Stimulated activated CD4-positive, alpha-beta T cell treated with anti-CD3 and anti-CD28 coated beads, Interleukin-2, amount 100 ng/mL, for 4 hours (primary cell): ENCODE measurements around the gene C5.
"Not testable (repeated sequence)": the region's sequence is repeated elsewhere in the genome, so short reads cannot be mapped to it uniquely, and the experiment has no call there.

Experiments
- DNase-seq: peaks from one replicate; pipeline ENCODE4 v3.0.0-alpha.2; 2020; ENCODE audit warnings: low read depth

The C5 gene

DNA sequence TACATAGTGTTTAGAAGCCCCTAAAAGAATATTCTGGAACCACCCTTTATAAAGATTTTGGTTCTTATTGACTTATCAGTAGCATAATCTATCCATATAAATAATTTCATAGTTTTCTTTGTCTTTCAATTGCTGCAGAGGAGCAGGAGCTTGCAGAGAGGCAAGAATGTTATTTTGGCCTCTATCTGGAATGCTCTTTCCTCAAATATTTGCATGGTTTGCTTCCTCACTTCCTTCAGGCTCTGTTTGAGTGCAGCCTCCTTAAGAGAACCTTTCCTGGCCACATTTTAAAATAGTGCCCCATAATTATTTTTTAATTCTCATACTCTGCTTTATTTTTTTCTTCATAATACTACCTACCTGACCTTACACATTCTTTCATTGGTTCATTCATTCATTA lies 1.5 kb downstream of the C5 start:
- no peak for DNase-seq

DNA sequence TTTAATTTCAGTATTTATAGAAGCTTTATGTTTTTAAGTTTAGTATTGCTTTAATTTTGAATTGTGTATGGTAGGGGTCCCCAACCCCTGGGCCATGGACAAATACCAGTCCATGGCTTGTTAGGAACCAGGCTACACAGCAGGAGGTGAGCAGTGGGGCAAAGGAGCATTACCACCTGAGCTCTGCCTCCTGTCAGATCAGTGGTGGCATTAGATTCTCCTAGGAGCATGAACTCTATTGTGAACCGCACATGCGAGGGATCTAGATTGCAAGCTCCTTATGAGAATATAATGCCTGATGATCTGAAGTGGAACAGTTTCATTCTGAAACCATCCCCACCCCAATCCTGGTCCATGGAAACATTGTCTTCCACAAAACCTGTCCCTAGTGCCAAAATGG lies 1.9 kb downstream of the C5 start:
- DNase-seq: no peak

GRCh38 chr9:121038804-121039203 lies 11.3 kb downstream of the C5 start:
- DNase-seq: no peak

DNA sequence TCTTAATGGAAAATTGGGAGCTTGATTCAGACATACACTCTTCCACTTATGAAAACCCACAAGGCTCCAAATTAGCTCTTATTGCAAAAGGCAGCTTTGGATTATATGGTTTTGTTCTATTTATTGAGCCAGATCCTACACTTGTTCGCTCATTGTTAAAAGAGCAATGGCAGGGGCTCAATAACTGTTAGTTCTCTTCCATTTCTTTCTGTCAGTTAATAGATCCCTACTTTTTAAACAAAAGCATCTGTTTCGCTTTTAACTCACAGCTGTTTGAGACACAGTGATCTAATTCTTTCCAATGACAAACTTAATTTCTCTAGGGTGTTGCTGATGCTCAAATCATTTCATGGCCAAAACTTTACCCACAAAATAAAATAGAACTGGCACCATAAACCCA lies 11.7 kb downstream of the C5 start:
- DNase-seq: no peak

- DNase-seq: not testable (repeated sequence)
These were observed 14.4 kb downstream of the C5 start for GRCh38 chr9:121035717-121036116.

DNA sequence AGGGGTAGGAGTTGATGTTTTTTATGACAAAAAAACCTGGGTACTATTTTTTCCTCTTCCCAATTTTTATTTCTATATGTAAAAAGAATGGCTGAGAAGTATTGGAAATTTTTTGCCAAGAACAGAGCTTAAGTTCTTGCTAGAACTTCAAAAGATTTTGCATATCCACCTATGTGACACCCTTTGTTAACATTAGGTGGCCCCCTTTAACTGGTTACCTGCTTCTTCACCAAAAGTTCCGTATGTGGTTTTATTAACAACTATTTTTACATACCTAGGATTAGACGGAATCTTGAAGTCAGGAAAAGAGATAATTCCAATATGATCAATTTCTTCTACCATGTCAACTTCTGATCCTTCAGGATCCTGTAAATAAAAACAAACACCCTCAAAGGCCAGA lies 15.5 kb downstream of the C5 start:
- no peak for DNase-seq

DNA sequence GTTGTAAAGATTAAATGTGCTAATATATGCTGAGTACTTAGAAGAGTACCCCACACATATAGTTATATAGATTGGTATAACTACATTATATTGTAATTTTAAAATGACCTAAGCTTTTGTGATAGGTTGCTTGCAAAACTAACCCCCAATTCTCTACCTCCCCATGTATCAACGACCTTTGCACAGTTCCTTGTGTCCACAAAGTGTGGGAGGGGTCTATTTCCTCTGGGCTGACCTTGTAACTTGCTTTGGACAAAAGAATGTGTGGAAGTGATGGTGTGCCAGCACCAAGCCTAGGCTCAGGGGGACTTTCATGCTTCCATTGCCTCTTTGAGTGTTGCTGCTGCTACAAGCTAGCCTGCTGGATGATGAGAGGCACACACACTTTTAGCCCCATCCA lies 20.6 kb downstream of the C5 start:
- DNase-seq: no peak

- not testable (repeated sequence) for DNase-seq
These were observed 21.8 kb downstream of the C5 start for GRCh38 chr9:121028285-121028684.

GRCh38 chr9:121026768-121027167 lies 23.3 kb downstream of the C5 start:
- DNase-seq: no peak

DNA sequence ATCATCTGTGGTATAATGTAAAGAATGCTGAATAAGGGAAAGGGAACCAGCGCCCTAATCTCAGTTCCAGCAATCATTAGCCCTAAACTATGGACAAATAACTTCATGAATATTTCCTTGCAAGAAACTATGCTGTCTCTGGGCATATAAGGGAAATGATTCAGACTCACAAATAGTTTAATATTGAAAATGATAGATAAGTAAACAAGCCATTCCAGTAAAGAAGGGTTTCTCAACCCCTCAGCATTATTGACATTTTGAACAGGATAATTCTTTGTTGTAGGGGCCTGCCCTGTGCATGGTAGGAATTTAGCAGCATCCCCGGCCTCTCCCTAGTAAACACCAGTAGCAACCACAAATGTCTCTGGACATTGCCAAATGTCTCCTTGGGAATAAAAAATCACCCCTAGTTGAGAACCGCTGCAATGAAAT lies 23.8 kb downstream of the C5 start:
- no peak for DNase-seq

- DNase-seq: no peak
These were observed 25.8 kb downstream of the C5 start for GRCh38 chr9:121024237-121024636.

DNA sequence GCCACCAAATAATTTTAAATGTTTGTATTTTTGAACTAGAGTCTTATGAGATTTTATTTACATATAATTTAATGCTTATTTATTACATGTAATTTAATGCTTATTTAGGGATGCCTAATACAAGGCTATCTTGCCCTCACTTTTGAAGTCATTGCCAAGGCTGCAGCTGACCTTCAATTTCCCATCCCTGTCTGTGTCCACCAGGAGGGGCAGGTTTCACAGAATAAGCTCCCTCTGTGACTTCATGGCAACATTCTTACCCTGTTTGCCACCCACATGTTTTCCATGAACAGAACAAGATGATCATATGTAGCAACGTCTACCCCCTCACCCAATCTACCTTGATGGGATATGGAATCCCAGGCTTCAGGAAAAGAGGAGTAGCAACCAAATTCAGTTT lies 27.0 kb downstream of the C5 start:
- no peak for DNase-seq

GRCh38 chr9:121021301-121021700 lies 28.8 kb downstream of the C5 start:
- no peak for DNase-seq

- no peak for DNase-seq
These were observed 30.8 kb downstream of the C5 start for GRCh38 chr9:121019273-121019672.

DNA sequence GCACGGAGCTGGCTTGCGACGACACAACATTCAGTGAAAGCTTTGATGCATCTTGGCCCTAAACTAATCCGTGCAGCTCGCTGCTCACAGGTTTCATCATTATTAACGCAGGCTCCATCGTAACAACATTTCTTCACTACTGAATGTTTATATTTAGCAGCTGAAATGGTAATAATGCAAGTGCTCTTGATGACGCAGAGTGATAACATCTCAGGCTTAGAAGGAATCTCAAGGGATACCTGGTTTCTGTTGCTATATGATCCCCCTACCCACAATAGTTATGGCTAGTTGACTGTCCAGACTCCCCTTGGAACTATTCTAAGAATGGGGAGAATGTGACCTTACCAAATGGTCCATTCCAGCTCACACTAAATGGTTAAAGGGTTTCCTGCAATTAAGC lies 36.2 kb downstream of the C5 start:
- DNase-seq: no peak

DNA sequence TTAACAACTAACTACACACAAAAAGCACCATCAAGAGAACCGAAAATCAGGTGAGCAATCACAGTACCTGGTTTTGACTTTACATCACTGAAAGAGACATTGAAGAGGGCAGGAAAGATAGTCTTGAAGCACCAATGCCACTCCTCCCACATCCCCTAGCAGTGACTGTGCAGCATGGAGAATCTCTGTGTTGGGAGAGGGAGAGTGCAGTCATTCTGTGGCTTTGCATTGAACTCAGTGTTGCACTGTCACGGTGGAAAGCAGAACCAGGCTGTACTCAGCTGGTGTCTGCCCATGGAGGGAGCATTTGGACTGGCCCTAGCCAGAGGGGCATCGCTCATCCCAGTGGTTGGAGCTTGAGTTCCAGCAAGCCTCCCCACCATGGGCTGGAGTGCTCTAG lies 40.4 kb downstream of the C5 start:
- no peak for DNase-seq

DNA sequence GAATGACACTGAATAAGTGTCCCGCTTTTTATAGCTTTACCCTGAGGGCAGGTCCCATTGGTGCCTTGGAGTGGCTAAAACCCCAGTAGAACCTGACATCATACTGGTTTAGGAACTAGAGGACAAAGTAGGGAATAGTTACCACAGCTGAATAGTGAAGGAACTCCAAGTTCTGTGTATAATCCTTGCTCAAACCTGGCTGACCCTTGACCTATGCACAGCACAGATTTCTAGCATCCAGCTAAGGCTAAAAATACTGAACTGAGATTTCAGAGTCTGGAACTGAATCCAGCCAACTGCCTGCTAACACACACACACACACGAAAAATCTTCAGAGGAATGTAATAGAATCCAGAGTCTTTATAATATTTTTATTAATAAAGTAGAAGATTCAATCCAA lies 50.8 kb downstream of the C5 start:
- DNase-seq: no peak

DNA sequence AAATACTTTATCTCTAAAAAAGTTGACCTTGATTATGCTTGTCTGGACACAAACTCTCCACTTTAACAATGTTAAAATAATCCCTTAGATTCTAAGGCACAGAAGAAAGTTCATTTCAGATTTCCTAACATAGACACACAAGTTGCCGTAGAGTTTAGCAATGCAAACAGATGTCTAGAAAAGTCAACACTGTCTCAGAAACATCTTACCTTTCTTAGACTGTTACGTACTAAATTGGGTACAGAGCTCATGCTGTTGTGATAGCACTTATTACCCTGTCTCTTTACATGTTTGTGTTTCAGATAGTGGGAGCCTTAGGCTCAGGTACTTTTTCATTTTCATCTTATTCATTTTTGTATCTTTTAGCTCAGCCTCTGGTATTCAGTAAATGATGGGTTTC lies 52.0 kb downstream of the C5 start:
- no peak for DNase-seq

GRCh38 chr9:120997502-120997901 lies 52.6 kb downstream of the C5 start:
- DNase-seq: no peak

DNA sequence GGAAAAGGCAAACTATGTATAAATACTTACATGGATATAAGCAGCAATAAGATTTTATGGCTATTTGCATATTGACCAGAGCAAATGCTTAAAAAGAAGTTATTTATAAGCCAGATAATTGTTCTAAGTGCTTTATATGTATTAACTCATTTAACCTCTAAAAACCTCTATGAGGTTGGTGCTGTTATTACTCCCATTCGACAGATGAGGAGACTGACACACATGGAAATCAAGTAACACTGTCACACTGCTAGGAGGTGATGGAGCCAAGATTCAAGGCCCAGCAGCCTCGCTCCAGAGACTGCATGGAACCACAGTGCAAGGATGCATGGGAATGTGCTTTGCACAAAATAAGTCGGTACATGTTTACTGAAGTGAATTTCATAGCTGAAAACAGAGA lies 53.7 kb downstream of the C5 start:
- no peak for DNase-seq

- DNase-seq: no peak
These were observed 61.0 kb downstream of the C5 start for GRCh38 chr9:120989065-120989464.

GRCh38 chr9:120985819-120986222 lies 64.3 kb downstream of the C5 start:
- no peak for DNase-seq

DNA sequence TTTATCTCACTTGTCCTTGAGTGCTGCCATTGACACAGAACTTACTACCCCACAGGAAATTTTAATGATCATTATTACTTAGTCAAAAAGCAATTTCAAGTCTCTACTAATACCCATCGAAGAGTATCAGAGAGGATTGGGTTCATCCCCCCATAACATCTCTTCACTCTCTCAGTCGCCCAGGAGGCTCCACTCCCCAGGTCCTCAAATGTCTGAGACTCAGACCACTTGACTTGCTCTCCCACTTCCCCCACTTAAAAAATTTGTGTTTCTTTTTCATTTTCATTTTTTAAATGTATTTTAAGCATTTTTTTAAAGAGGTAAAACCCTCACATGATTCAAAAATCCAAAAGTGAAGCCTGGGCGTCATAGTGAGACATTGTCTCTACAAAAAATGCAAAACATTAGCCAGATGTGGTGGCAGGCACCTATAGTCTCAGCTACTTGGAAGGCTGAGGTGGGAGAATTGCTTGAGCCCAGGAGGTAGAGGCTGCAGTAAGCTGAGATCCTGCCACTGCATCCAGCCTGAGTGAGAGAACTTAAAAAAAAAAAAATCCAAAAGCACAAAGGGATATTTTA lies 66.7 kb downstream of the C5 start:
- DNase-seq: no peak

GRCh38 chr9:120982836-120983235 lies 67.2 kb downstream of the C5 start:
- no peak for DNase-seq

GRCh38 chr9:120980951-120981350 lies 69.1 kb downstream of the C5 start:
- DNase-seq: no peak
